Stimulated activated CD8-positive, alpha-beta memory T cell treated with anti-CD3 and anti-CD28 coated beads, Interleukin-2, amount 100 ng/mL, for 48 hours (primary cell): ENCODE results near the gene PGRMC1.
A peak's percentile ranks its signal among the peaks of the same experiment; 100 is the strongest.
"Not testable (repeated sequence)": the region's sequence is repeated elsewhere in the genome, so short reads cannot be mapped to it uniquely, and the experiment has no call there.

Source experiments
- DNase-seq, 2 donors: peaks; one replicate each; pipeline ENCODE4 v3.0.0-alpha.2; 2020; ENCODE audit warnings: low read depth in 2 of 2

The PGRMC1 gene

DNA sequence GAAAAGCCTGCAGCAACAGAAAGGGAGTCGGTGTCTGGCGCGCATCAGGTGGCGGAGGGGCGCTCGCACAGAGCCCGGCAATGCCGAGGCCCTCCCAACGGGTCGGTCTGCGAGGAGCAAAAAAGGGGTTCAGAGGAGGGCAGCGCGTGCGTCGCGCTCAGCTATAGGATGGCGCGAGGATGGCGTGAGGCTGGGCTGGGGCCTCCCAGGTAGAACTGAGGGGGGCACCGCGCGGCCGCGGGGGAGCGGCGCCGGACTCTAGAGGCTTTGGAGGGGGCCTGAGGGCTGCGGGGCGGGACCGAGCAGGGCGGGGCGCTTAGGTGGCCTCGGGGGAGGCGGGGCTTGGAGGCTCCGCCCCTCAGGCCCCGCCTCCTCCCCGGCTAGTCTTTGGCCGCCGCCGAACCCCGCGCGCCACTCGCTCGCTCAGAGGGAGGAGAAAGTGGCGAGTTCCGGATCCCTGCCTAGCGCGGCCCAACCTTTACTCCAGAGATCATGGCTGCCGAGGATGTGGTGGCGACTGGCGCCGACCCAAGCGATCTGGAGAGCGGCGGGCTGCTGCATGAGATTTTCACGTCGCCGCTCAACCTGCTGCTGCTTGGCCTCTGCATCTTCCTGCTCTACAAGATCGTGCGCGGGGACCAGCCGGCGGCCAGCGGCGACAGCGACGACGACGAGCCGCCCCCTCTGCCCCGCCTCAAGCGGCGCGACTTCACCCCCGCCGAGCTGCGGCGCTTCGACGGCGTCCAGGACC is at the start of gene PGRMC1:
Gene PGRMC1 (plus strand): TSS at position 414 of the 751 bp plus-strand sequence. CDS start 79 bp downstream, at position 493.
- DNase-seq, result peak; percentile 62

DNA sequence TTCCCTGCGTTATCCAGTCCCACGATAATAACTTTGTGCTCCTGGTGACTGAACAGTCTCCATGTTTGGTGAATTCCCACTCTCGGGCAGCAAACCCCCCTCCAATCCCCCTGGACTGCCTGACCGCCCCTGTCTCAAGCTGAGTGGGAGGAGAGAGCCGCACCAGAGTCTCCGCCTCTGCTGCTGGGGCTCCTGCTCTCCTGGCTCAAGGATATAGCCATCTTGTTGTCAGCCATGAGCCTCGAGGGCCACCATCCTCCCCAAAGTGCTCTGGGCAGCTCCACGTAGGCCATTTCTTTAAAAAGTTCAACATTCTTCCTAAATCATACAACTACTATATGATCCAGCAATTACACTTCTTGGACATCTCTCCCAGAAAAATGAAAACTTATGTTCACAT is 49.3 kb upstream of the PGRMC1 start:
- DNase-seq, result no peak

DNA sequence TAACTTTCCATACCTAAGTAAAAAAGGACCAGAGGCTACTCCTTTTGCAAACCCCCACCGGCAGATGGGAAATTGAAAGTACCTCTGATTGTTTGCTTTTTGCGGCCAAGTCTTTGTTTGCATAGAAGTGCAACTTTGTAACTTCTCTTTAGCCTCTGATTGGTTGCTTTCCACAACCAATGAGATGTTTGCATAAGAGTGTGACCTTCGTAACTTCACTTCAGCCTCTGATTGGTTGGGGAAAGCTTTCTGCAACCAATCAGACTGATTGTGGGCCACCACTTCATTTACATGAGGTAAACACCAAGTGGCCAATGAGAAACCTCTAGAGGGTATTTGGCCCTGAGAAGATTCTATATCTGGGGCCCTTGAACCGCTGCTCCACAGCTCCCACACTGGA is 48.8 kb upstream of the PGRMC1 start:
- DNase-seq, result no peak

DNA sequence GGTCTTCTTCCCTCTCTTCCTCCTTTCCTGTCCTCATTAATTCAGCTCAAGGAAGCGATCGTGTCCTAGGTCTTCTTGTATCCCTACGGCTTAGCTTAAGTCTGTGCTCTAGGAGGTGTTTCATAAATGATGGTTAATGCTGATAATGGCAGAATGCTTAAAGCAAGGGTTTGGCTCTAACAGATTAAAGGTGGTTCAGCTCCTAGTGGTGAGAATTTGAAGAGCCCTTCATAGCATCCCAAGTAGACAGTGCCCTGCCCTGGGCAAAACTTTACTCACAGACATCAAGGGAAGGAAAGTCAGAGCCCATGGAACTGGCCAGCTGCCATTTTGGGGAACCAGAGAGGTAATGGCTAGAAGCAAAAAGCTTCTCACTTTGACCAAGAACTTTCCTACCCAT is 47.0 kb upstream of the PGRMC1 start:
- no peak for DNase-seq

DNA sequence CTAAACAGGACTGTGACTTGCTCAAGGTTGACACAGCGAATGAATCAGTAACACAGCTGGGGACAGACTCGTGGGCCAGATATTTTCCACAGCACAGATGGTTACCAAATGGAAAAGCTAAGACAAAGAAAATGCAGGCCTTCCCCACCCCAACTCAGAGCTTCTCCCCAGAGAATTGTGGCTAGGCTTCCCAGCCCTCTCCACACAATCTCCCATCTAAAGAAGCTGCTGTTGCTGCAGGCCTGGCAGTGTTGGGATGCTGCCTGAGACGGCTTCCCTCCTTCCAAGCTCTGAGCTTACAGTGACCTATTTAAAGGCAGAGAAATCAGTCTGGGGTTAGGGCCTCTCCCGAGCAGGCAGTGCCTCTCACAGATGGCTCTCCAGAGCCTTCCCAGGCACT is 46.5 kb upstream of the PGRMC1 start:
- DNase-seq, result no peak

DNA sequence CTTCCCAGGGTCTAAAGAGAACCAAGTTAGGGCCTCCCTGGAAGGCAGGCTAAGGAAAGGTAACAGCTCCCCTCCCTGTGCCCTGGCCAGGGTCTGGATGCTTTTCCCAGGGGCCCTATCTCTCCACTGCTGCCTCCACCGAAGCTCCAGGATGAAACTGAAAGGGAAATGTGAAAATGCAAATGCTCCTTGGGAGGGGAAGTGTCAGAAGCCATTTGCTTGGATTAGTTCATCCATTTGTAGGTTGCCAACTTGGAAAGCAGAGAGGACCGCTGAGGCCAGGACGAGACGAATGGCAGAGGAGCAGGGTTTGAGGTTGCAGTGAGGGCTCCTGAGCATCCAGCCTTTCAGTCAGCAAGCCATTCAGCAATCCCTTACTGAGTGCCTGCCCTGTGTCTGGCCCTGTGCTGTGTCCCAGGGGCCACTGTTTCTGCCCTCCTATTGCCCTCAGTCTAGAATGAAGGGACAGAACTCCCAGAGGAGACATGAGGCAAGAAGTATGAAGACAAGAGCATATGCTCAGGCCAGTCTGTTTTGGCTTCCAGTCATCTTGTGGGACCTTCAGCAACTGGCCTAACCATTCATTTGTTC is 45.9 kb upstream of the PGRMC1 start:
- no peak for DNase-seq

DNA sequence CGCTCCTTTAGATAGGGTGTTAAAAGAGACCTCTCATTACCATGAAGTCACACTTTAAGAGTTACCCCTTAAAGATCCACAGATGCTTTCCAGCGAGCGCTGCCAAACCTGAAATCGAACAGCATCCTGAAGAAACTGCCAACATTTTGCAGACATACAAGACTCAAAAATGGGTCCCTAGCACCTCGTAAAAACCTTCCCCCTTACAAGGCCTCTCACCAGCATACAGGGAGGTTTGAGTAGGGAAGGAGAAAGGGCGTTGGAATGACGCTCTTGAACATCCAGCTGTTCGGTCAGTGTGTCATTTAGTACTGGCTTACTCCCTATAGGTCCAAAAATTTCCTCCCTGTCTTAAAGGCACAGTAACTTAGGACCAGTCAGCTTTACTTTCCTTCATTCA is 45.3 kb upstream of the PGRMC1 start:
- no peak for DNase-seq

DNA sequence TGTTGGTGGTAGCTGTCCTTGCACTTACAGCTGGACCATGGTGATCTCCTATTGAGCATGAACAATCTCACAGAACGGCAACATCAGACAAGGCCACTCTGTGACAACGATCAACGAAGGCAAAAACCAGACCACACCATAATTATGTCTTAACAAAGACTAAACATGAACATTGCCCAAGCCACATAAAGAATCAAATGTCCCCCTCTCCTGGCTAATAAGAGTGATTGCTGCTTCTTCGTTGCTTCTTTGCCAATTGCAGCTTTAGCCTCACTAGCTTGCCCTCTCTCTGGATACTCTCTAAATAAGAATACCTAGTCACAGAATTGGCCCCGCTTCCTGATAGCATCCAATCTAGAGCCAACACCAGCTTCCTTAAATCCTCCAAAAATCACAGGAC is 41.5 kb upstream of the PGRMC1 start:
- no peak for DNase-seq

DNA sequence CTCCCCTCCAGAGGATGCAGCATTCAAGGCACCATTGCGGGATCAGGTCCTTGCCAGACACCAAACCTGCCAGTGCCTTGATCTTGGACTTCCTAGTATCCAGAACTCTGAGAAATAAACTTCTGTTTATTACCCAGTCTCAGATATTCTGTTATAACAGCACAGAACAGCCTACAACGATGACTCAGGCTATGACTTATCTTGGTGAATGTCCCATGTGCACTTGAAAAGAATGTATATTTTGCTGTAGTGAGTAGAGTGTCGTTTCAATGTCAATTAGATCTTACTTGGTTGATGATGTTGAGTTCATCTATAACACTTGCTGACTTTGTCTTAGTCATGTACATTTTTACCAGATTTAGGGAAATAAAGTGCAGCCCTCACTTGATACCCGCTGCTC is 34.5 kb upstream of the PGRMC1 start:
- DNase-seq, result no peak

DNA sequence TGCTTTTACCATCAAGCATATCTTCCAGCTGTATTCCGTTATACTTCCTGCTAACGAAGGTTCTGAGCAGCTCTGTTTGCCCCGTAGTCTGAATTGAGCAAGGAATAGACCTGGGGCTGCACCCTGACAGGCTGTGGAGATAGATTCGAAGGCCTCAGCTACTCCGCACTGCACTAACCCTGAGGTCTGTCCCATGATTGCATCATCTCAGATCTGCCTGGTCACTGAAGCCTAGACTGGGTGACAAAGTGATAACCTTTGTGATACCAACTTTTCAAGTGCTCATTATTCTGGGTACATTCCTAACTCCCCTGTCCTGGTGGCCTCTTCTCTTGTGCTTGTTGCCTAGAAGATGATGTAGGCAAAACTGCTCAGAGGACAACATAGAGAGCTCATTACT is 29.9 kb upstream of the PGRMC1 start:
- no peak for DNase-seq

DNA sequence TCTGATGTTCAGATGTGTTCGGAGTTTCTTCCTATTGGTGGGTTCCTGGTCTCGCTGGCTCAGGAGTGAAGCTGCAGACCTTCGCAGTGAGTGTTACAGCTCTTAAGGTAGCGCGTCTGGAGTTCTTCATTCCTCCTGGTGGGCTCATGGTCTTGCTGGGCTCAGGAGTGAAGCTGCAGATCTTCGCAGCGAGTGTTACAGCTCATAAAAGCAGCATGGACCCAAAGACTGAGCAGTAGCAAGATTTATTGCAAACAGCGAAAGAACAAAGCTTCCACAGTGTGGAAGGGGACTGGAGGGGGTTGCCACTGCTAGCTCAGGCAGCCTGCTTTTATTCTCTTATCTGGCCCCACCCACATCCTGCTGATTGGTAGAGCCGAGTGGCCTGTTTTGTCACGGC is 28.6 kb upstream of the PGRMC1 start:
- not testable (repeated sequence) for DNase-seq

DNA sequence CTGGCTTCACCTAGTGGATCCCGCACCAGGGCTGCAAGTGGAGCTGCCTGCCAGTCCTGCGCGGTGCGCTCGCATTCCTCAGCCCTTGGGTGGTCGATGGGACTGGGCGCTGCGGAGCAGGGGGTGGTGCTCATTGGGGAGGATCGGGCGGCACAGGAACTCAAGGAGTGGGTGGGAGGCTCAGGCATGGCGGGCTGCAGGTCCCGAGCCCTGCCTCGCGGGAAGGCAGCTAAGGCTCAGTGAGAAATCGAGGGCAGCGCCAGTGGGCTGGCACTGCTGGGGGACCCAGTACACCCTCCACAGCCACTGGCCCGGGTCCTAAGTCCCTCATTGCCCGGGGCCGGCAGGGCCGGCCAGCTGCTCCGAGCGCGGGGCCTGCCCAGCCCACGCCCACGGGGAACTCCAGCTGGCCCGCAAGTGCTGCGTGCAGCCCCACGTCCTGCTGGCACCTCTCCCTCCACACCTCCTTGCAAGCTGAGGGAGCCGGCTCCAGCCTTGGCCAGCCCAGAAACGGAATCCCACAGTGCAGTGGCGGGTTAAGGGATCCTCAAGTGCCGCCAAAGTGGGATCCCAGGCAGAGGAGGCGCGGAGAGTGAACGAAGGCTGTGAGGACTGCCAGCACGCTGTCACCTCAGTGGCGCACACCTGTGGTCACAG is 27.6 kb upstream of the PGRMC1 start:
- DNase-seq, result no peak

DNA sequence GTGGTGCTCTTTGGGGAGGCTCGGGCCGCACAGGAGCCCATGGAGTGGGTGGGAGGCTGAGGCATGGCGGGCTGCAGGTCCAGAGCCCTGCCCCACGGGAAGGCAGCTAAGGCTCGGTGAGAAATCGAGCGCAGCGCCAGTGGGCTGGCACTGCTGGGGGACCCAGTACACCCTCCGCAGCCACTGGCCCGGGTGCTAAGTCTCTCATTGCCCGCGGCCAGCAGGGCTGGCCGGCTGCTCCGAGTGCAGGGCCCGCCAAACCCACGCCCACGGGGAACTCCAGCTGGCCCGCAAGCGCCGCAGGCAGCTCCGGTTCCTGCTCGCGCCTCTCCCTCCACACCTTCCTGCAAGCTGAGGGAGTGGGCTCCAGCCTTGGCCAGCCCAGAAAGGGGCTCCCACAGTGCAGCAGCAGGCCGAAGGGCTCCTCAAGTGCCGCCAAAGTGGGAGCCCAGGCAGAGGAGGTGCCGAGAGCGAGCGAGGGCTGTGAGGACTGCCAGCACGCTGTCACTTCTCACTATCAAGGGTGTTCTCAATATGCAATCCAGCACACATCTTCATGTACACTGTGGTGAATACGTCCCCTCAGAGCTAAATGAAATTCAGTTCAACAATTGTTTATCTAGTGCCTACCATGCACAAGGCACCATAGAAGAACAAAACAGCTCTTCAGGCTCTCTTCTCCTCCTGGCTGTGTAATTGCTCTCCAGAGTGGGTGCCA is 25.0 kb upstream of the PGRMC1 start:
- DNase-seq, result not testable (repeated sequence)

DNA sequence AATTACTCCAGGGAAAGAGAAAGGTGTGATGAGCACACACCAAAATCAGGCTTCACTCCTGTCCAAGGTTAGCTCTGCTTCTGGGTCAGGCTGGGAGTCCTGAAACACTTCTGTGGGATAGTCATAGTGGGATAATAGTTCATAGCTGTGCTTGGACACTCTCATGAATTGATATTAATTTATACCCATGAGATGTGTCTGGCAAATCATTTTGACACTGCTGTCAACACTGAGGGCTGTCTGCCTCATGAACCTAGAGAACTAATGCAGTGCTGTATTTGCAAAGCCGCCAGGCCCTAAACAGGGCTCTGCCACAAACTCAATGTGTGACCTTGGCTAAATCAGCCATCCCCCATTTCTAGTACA is 24.5 kb upstream of the PGRMC1 start:
- no peak for DNase-seq

DNA sequence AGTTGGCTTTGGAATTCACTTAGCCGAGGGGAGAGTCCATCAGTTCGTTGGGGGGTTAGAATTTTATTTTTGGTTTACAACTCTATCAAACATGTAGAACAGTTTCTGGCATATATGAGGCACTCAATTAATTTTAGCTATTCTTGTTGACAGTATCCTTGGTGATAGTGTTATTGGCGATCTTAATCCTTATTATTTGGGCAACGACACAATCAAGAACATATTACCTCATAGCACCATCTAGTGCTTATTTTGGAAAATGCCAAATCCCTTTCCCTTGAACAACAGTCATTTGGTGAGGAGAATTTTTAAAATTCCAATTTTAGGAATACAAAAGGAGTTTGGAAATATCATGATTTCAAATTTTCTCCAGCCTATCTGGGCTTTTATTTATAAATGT is 17.9 kb upstream of the PGRMC1 start:
- no peak for DNase-seq

DNA sequence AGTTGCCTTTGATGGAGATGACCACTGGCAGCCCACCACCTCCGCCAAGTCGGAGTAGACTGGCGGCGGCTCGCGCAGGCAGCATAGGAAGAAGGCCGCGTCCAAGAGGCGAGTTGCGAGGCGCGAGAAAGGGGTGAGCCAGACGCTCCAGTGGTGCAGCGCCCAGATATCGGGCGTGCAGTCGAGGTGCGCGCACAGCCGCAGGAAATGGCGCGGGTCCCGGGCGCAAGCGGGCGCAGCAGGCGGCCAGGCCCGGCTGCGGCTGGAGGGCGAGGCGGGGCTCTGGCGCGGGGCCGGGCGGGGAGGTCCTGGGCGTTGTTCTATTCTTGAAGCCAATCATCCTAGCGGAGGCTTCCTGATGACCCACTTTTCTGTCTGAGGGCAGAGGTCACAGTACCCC is 13.2 kb upstream of the PGRMC1 start:
- no peak for DNase-seq

DNA sequence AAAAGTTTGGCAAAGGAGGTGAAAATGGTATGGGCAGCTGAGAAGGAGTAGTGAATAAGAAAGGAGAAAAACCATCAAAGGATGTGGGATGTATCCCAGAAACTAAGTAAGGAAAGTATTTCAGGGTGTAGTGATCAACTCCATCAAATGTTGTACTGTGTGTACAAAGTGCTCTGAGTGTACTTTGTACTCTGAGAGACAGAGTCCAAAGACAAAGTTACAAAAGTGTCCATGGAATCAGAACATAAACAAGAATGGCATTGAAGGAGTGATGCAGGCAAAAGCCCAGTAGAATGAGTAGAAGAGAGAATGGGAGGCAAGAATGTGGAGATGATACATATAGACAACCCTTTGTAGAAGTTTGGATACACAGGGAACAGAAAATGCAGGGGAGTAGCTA is 12.3 kb upstream of the PGRMC1 start:
- DNase-seq, result no peak

DNA sequence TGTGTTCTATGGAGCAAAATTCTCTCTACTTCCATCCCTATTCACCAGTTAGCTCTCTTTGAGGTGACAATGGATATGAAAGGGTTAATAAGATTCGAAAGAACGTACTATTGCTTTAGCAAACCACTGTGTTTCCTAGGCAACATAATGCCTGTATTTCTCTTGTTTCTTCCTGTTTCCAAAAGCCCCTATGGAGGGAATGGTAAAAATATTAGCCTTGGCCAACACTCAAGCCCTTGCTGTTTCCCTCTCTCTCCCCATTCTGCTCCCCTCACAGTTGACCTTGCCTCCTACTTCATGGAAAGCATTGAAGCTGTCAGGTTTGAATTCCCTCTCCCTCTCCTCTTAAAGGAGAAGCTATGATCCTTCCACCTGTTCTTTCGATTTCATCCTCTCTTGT is 9.6 kb upstream of the PGRMC1 start:
- no peak for DNase-seq

DNA sequence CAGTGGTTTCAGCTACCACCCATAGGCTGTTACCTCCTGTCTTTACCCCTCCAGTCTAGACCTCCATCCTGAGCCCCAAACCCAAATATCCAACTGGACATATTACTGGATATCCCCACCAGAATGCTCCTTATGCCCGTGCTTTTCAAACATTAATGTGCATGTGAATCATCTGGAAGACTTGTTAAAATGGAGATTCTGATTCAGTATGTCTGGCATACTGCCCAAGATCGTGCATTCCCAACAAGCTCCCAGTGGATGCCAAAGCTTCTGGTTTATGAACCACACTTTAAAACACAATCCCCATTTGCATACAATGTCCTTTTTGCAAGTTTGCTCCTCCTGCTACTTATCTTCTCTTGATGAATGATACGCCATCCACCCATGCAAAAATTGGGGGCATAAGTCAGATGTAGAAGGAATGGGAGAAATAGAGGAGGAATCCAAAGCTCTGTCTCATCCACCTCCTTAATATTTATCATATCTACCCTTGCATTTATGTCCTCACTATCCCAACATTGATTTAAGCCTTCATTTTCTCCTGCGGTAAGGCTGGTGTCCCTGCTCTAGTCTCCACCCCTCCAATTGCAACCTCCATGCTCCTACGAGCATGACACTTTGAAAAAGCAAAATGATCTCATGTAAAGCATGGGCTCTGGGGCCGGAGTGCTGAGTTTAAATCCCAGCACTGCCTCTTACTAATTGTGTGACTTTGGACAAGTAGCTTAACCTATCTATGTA is 7.4 kb upstream of the PGRMC1 start:
- DNase-seq, result no peak

DNA sequence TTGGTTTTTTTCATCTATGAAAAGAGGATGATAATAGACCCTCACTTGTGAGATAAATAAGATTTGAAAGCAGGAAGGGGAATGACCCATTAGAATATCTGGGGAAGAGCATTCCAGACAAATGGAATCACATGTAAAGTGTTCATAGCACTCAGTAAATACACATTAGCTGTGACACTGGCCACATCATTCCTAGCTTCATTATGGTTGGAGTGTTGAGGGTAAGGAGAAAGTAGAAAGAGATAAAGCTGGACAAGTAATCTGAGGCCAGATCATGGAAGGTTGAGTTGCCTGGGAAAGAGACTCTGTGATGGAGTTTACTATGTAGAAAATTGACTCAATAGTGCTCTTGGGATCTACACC is 6.9 kb upstream of the PGRMC1 start:
- DNase-seq, result no peak

DNA sequence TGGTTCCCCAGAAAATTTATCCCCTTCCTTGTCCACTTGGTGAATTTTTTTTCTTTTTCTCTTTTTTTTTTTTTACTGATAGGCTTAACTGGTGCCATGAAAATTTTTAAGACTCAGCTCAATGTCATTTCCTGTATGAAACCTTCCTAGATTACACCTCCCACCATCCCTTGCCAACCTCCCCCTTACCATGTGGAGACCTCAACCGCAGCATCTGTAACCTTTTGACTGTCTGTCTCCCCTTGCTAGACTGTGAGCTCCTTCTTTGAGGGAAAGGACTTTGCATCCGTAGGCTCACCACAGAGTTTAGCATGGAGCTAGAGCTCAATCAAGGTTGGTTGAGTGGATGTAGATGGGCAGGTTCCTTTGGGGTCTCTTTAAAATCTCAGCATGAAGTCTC is 5.2 kb upstream of the PGRMC1 start:
- DNase-seq, result no peak

DNA sequence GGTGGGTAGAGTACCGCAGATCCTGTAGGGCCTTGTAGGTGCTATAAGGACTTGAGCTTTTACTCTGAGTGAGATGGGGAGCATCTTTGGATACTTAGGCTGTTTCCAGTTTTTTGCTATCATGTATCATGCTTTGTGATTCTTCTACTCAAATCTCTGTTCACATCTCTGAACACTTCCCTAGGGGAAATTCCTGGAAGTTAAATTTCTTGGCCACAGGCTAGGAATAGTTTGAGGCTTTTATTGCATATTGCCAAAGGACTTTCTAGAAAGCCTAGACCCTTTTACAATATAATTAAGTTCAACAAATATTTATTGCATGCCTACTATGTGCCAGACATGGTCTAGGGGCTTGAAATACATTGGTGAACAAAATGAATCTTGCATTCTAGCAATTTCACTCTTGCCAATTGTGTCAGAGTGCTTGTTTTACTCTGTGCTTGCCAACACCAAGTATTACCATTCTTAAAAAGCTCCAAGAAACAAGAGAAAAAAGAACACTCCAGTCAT is 4.1 kb upstream of the PGRMC1 start:
- DNase-seq, result no peak
